Measurements from ENCODE around the gene TMC7. TPM values are rescaled to one million over a fixed set of nuclear protein-coding genes. Genes with fewer than 3 reads are reported as not detected.
A peak's percentile ranks its signal among the peaks of the same experiment; 100 is the strongest.

The TMC7 gene
- total and polyA plus RNA-seq, 2 of the 13 experiments (the other 11 are each of a cell fraction or from before 2014, with no cell fraction given), result 1.2 to 5.1 TPM

DNA sequence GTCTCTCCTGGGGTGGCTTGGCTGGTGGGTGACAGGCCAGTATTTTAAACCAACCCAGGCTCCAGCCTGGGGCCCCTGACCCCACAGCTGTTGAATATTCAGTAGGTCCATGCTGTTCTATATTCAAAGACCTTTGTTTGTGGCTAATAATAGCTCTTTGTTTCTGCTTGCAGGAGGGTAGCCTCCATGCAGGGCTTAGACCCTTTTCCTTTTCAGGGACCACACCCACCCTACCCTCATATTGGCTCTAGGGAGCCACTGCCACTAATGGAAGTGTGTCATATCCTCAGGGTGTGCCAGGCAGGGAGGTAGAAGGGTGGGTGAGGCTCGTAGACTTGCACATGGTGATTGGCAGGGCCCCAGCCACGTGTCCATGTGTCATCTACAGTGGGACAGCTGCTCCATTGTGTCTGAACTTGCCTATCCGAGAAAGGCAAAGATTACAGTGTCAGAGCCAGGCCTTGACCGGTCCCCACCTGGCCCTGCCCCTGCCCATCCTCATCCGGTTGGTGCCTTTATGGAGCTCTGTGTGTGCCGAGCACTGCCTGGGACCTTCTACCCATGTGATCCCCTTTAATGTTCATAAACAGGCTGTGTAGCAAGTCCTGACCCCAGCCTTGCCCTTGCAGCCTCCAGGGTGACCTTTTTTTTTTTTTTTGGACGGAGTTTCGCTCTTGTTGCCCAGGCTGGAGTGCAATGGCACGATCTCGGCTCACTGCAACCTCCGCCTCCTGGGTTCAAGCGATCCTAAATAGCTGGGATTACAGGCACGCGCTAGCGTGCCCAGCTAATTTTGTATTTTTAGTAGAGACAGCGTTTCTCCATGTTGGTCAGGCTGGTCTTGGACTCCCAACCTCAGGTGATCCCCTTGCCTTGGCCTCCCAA, 22.1 kb downstream of the TMC7 start (continued):
- TF ChIP-seq, protein P1, sequence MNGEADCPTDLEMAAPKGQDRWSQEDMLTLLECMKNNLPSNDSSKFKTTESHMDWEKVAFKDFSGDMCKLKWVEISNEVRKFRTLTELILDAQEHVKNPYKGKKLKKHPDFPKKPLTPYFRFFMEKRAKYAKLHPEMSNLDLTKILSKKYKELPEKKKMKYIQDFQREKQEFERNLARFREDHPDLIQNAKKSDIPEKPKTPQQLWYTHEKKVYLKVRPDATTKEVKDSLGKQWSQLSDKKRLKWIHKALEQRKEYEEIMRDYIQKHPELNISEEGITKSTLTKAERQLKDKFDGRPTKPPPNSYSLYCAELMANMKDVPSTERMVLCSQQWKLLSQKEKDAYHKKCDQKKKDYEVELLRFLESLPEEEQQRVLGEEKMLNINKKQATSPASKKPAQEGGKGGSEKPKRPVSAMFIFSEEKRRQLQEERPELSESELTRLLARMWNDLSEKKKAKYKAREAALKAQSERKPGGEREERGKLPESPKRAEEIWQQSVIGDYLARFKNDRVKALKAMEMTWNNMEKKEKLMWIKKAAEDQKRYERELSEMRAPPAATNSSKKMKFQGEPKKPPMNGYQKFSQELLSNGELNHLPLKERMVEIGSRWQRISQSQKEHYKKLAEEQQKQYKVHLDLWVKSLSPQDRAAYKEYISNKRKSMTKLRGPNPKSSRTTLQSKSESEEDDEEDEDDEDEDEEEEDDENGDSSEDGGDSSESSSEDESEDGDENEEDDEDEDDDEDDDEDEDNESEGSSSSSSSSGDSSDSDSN (CRISPR knock-in tag; IDR thresholded peaks at IDR 0.05), result peak; percentile 88
- TF ChIP-seq ZNF484 (CRISPR knock-in tag; IDR thresholded peaks at IDR 0.05; ENCODE audit: borderline replicate concordance, low read depth) (no peak), HOXA9 (CRISPR knock-in tag; IDR thresholded peaks at IDR 0.05; ENCODE audit: borderline replicate concordance) (no peak), IKZF4 (CRISPR knock-in tag; IDR thresholded peaks at IDR 0.05; ENCODE audit: borderline replicate concordance, low read depth, not compliant biosample characterization) (no peak), CC2D1A (CRISPR knock-in tag; IDR thresholded peaks at IDR 0.05) (no peak), ZNF816 (CRISPR knock-in tag; IDR thresholded peaks at IDR 0.05; ENCODE audit: borderline replicate concordance) (no peak), JUND (CRISPR knock-in tag; IDR thresholded peaks at IDR 0.05) (peak; percentile 46), ZNF747 (CRISPR knock-in tag; IDR thresholded peaks at IDR 0.05; ENCODE audit: borderline replicate concordance) (peak; percentile 86), MXI1 (IDR thresholded peaks at IDR 0.05; ENCODE audit: borderline replicate concordance, low read depth, low read length) (peak; percentile 100), RNF2 (conservative IDR thresholded peaks at IDR 0.05; ENCODE audit: low read depth) (peak; percentile 82), ZNF136 (CRISPR knock-in tag; IDR thresholded peaks at IDR 0.05; ENCODE audit: low read depth) (no peak), KLF6 (CRISPR knock-in tag; IDR thresholded peaks at IDR 0.05) (peak; percentile 77; the same call in 1 of the 2 replicates)
- TF ChIP-seq, protein P2, sequence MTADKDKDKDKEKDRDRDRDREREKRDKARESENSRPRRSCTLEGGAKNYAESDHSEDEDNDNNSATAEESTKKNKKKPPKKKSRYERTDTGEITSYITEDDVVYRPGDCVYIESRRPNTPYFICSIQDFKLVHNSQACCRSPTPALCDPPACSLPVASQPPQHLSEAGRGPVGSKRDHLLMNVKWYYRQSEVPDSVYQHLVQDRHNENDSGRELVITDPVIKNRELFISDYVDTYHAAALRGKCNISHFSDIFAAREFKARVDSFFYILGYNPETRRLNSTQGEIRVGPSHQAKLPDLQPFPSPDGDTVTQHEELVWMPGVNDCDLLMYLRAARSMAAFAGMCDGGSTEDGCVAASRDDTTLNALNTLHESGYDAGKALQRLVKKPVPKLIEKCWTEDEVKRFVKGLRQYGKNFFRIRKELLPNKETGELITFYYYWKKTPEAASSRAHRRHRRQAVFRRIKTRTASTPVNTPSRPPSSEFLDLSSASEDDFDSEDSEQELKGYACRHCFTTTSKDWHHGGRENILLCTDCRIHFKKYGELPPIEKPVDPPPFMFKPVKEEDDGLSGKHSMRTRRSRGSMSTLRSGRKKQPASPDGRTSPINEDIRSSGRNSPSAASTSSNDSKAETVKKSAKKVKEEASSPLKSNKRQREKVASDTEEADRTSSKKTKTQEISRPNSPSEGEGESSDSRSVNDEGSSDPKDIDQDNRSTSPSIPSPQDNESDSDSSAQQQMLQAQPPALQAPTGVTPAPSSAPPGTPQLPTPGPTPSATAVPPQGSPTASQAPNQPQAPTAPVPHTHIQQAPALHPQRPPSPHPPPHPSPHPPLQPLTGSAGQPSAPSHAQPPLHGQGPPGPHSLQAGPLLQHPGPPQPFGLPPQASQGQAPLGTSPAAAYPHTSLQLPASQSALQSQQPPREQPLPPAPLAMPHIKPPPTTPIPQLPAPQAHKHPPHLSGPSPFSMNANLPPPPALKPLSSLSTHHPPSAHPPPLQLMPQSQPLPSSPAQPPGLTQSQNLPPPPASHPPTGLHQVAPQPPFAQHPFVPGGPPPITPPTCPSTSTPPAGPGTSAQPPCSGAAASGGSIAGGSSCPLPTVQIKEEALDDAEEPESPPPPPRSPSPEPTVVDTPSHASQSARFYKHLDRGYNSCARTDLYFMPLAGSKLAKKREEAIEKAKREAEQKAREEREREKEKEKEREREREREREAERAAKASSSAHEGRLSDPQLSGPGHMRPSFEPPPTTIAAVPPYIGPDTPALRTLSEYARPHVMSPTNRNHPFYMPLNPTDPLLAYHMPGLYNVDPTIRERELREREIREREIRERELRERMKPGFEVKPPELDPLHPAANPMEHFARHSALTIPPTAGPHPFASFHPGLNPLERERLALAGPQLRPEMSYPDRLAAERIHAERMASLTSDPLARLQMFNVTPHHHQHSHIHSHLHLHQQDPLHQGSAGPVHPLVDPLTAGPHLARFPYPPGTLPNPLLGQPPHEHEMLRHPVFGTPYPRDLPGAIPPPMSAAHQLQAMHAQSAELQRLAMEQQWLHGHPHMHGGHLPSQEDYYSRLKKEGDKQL (CRISPR knock-in tag; IDR thresholded peaks at IDR 0.05; ENCODE audit: low read depth), result peak; percentile 89
- TF ChIP-seq, protein P3, sequence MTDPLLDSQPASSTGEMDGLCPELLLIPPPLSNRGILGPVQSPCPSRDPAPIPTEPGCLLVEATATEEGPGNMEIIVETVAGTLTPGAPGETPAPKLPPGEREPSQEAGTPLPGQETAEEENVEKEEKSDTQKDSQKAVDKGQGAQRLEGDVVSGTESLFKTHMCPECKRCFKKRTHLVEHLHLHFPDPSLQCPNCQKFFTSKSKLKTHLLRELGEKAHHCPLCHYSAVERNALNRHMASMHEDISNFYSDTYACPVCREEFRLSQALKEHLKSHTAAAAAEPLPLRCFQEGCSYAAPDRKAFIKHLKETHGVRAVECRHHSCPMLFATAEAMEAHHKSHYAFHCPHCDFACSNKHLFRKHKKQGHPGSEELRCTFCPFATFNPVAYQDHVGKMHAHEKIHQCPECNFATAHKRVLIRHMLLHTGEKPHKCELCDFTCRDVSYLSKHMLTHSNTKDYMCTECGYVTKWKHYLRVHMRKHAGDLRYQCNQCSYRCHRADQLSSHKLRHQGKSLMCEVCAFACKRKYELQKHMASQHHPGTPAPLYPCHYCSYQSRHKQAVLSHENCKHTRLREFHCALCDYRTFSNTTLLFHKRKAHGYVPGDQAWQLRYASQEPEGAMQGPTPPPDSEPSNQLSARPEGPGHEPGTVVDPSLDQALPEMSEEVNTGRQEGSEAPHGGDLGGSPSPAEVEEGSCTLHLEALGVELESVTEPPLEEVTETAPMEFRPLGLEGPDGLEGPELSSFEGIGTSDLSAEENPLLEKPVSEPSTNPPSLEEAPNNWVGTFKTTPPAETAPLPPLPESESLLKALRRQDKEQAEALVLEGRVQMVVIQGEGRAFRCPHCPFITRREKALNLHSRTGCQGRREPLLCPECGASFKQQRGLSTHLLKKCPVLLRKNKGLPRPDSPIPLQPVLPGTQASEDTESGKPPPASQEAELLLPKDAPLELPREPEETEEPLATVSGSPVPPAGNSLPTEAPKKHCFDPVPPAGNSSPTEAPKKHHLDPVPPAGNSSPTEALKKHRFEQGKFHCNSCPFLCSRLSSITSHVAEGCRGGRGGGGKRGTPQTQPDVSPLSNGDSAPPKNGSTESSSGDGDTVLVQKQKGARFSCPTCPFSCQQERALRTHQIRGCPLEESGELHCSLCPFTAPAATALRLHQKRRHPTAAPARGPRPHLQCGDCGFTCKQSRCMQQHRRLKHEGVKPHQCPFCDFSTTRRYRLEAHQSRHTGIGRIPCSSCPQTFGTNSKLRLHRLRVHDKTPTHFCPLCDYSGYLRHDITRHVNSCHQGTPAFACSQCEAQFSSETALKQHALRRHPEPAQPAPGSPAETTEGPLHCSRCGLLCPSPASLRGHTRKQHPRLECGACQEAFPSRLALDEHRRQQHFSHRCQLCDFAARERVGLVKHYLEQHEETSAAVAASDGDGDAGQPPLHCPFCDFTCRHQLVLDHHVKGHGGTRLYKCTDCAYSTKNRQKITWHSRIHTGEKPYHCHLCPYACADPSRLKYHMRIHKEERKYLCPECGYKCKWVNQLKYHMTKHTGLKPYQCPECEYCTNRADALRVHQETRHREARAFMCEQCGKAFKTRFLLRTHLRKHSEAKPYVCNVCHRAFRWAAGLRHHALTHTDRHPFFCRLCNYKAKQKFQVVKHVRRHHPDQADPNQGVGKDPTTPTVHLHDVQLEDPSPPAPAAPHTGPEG (CRISPR knock-in tag; IDR thresholded peaks at IDR 0.05), result 0 out of 2 replicates have a peak, but pooled peaks have one; percentile 71
